Measurements from ENCODE around the gene CYP51A1.

DNA sequence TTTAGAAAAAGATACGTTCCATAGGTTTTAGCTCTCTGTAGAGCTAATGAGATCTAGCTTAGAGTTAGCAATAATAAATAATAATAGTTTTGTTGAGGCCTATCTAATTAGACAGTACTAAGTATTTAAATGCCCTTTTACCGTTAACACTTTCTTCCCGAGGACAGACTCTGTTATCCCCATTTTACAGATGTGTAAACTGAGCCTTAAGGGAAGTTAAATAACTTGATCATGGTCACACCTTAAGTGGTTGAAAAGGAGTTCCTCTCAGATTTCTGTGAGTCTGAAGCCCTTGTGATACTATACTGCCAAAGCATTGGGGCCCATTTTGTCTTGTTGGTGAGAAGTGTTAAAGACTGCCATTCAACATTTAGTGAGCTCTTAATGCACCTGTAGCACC is 61.6 kb downstream of the CYP51A1 start:
- TF ChIP-seq, protein P1, sequence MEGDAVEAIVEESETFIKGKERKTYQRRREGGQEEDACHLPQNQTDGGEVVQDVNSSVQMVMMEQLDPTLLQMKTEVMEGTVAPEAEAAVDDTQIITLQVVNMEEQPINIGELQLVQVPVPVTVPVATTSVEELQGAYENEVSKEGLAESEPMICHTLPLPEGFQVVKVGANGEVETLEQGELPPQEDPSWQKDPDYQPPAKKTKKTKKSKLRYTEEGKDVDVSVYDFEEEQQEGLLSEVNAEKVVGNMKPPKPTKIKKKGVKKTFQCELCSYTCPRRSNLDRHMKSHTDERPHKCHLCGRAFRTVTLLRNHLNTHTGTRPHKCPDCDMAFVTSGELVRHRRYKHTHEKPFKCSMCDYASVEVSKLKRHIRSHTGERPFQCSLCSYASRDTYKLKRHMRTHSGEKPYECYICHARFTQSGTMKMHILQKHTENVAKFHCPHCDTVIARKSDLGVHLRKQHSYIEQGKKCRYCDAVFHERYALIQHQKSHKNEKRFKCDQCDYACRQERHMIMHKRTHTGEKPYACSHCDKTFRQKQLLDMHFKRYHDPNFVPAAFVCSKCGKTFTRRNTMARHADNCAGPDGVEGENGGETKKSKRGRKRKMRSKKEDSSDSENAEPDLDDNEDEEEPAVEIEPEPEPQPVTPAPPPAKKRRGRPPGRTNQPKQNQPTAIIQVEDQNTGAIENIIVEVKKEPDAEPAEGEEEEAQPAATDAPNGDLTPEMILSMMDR (conservative IDR thresholded peaks at IDR 0.05; ENCODE audit: low read depth, low read length): no peak
- TF ChIP-seq EZH2 (IDR thresholded peaks at IDR 0.05; ENCODE audit: low read length, unreplicated experiment): no peak

All from PC-3 (cell line).